SJCRH30 (cell line): ENCODE measurements around the gene SPINT2. TPM values are rescaled to one million over a fixed set of nuclear protein-coding genes. Genes with fewer than 3 reads are reported as not detected.
A peak's percentile ranks its signal among the peaks of the same experiment; 100 is the strongest.
"Not testable (repeated sequence)": the region's sequence is repeated elsewhere in the genome, so short reads cannot be mapped to it uniquely, and the experiment has no call there.

Source experiments
- DNase-seq, 2 experiments: peaks; one replicate each; pipeline ENCODE4 v3.0.0-alpha.2; 2015 to 2020
- H3K27ac ChIP-seq: fragments of 250-450 bp; sonication (Bioruptor Pico); 2 replicates; pipeline ENCODE4 v1.5.1; 2020; ENCODE audit warnings: mild to moderate bottlenecking, moderate library complexity
- H3K27me3 ChIP-seq: fragments of 250-450 bp; sonication (Bioruptor Pico); 2 replicates; pipeline ENCODE4 v1.5.1; 2020; ENCODE audit warnings: mild to moderate bottlenecking, moderate library complexity
- H3K36me3 ChIP-seq: fragments of 250-450 bp; sonication (Bioruptor Pico); 2 replicates; pipeline ENCODE4 v1.5.1; 2020; ENCODE audit warnings: mild to moderate bottlenecking, moderate library complexity
- H3K4me1 ChIP-seq: fragments of 250-450 bp; sonication (Bioruptor Pico); 2 replicates; pipeline ENCODE4 v1.5.1; 2020; ENCODE audit warnings: mild to moderate bottlenecking, moderate library complexity
- H3K4me3 ChIP-seq: fragments of 250-450 bp; sonication (Bioruptor Pico); 2 replicates; pipeline ENCODE4 v1.5.1; 2020; ENCODE audit warnings: mild to moderate bottlenecking, moderate library complexity
- H3K9me3 ChIP-seq: fragments of 250-450 bp; sonication (Bioruptor Pico); replicated peaks from 2 replicates; pipeline ENCODE4 v1.5.1; 2020; ENCODE audit warnings: mild to moderate bottlenecking, moderate library complexity
- total RNA-seq: library from RNA; depleted of rRNA; stranded (reverse); fragments of >200 nt; shearing (Covaris generic); gene quantifications from 2 replicates; pipeline ENCODE4 v1.2.3, GENCODE V29; 2014

Gene SPINT2
- total RNA-seq, 1 experiment from 2014 or later = 0.45 TPM

DNA sequence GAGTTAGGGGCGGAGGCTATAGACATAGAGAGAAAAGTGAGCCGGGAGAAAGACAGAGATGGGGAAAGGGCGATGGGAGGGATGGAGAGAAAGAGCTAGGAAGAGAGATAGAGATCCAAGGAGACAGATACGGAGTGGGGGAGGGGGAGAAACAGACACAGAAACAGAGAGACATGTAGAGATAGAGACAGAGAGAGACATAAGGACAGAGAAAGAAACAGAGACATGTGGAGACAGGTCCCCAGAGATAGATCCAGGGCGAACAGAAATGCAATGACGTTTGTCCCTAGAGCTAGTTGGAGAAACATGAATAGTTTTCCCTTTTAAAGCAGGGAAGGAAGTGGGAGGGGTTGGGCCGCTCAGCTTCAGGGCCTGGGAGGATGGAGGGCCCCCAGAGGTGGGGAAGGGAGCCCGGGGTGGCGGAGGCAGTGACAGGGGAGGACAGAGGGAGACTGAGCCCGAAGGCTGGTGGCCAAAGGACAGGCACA lies 12.8 kb upstream of the SPINT2 start:
- H3K4me1 ChIP-seq = peaks cover 29% of the 10 kb centered on the region
- no peaks in the 10 kb centered on the region for H3K36me3 ChIP-seq
- peak overlapping the region; percentile 50 for H3K4me3 ChIP-seq
- no peaks in the 10 kb centered on the region for H3K9me3 ChIP-seq
- peak; percentile 34 to 49 for DNase-seq
- no peaks in the 10 kb centered on the region for H3K27me3 ChIP-seq
- no peak overlapping the region for H3K27ac ChIP-seq

DNA sequence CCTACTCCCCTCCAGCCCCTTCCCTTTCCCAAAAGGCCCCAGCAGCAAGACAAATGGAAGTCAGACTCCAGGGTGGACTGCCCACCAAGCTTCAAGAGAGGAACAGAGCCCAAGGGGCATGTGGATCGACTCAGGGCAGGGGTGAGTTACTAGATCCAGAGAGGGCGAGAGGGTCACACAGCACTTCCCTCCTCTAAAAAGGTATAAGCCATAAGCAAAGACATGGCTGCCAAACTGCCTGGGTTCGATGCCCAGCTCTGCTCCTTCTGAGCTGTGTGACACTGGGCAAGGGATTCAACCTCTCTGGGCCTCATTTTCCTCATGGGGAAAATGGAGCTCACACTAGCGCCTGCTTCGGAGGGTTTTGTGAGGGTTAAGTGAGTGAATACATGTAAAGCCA lies 12.0 kb upstream of the SPINT2 start:
- Histone ChIP-seq H3K4me3 (peak overlapping the region; percentile 50), H3K9me3 (no peaks in the 10 kb centered on the region), H3K4me1 (peaks cover 29% of the 10 kb centered on the region), H3K27me3 (no peaks in the 10 kb centered on the region), H3K27ac (peak overlapping the region; percentile 67; the same call in 1 of the 2 replicates), H3K36me3 (no peaks in the 10 kb centered on the region)
- DNase-seq = no peak

DNA sequence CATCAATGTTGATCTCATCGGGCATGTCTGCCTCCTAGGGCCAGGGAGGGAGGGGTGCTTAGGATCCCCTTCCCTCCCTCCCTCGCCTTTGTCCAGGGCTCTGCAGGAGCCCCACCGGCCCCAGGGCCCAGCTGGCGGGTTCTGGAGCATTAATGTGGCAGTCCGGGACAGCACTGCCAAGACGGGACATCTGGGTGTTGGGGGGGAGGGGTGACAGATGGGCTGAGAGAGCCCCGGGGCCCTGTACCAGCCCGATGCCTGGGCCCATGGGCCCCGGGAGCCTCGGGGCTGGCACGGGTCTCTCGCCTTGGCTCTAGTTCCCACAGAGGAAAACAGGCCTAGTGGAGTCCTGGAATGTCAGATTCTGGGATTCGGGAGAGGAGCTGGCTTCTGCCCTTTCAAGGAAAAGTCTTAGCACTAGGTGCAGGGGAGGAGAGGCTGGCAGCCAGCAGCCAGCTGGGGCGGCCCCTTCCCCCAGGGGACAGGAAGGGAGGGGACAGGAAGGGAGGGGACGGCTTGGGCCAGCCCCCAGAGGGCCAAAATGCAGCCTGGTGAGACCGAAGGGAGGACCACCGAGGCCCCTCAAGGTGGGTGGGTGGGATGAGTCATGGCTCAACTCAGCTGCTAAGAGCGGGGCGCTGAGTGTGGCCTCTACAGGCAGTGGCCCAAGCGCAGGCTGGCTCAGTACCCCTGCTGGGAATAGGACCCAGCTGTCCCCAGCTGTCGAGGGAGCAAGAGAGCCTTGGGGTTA lies 11.3 kb upstream of the SPINT2 start:
- no peaks in the 10 kb centered on the region for H3K9me3 ChIP-seq
- H3K4me1 ChIP-seq = peaks cover 29% of the 10 kb centered on the region
- peak overlapping the region; percentile 50 for H3K4me3 ChIP-seq
- no peaks in the 10 kb centered on the region for H3K36me3 ChIP-seq
- peak overlapping the region; percentile 67 for H3K27ac ChIP-seq
- DNase-seq = peak; percentile 93 to 94
- H3K27me3 ChIP-seq = no peaks in the 10 kb centered on the region

DNA sequence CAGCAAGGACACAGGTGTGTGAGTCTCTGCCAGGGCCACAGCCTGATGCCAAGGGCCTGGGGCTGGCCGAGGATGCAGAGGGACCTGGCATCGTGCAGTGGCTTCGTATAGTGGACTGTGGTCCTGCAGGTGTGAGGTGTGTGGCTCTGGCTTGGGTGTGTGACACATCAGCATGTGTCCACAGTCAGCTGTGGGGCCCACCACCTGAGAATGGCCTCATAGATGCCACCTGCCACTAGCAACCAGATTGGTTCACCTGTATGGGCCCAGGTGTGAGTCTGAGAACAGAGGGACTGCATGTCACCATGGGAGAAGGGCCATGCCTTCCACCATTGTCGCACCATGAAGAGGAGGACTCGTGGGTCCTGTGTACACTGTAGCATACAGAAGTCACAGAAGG lies 10.6 kb upstream of the SPINT2 start:
- no peak for DNase-seq
- H3K27me3 ChIP-seq = no peaks in the 10 kb centered on the region
- H3K9me3 ChIP-seq = no peaks in the 10 kb centered on the region
- peaks cover 29% of the 10 kb centered on the region for H3K4me1 ChIP-seq
- peak overlapping the region; percentile 50 for H3K4me3 ChIP-seq
- peak overlapping the region; percentile 67 for H3K27ac ChIP-seq
- no peaks in the 10 kb centered on the region for H3K36me3 ChIP-seq

DNA sequence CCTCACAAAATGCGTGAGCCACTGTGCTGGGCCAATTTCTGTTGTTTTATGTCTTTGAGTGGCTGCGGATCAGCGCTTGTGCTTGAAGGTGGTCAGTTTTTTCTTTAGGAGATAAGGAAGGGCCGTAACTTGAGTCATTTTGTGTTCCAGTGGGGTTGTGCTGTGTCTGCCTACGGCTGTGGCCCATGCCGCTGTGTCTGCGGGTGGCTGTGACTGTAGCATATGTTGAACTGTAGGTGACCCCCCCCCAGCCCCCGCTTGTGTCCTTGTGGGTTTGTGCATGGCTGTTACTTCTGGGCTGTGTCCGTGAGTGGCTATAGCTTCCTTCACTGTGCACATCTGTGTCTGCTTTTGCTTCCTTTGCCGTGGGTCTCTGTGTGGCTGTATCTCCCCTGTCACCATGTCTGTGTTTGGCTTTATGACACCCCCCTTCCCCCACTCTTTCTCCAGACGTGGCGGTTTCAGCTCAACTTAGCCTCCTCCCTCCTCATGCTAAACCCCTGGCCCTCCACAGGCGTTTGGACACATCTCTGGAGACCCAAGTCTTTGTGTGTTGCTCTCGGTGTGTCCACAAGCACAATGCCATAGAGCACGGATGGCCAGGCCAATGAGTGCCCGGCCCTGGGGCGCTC lies 8.9 kb upstream of the SPINT2 start:
- no peaks in the 10 kb centered on the region for H3K27me3 ChIP-seq
- no peaks in the 10 kb centered on the region for H3K9me3 ChIP-seq
- no peak overlapping the region for H3K4me3 ChIP-seq
- peak; percentile 61 to 64 for DNase-seq
- H3K27ac ChIP-seq = peak overlapping the region; percentile 1; the same call in 1 of the 2 replicates
- peaks cover 29% of the 10 kb centered on the region for H3K4me1 ChIP-seq
- no peaks in the 10 kb centered on the region for H3K36me3 ChIP-seq

DNA sequence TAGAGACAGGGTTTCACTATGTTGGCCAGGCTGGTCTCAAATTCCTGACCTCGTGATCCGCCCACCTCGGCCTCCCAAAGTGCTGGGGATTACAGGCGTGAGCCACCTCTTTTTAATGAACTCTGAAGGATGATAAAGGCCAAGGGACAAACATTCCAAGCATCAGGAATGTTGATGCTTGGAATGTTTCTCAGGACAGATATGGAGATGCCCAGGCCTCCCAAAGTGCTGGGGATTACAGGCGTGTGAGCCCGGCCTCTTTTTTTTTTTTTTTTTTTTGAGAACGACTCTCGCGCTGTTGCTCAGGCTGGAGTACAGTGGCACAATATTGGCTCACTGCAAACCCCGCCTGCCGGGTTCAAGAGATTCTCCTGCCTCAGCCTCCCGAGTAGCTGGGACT lies 2.4 kb upstream of the SPINT2 start:
- not testable (repeated sequence) for DNase-seq, H3K27me3 ChIP-seq, H3K9me3 ChIP-seq, H3K36me3 ChIP-seq, H3K4me3 ChIP-seq, H3K27ac ChIP-seq
- peaks cover 19% of the 10 kb centered on the region for H3K4me1 ChIP-seq

DNA sequence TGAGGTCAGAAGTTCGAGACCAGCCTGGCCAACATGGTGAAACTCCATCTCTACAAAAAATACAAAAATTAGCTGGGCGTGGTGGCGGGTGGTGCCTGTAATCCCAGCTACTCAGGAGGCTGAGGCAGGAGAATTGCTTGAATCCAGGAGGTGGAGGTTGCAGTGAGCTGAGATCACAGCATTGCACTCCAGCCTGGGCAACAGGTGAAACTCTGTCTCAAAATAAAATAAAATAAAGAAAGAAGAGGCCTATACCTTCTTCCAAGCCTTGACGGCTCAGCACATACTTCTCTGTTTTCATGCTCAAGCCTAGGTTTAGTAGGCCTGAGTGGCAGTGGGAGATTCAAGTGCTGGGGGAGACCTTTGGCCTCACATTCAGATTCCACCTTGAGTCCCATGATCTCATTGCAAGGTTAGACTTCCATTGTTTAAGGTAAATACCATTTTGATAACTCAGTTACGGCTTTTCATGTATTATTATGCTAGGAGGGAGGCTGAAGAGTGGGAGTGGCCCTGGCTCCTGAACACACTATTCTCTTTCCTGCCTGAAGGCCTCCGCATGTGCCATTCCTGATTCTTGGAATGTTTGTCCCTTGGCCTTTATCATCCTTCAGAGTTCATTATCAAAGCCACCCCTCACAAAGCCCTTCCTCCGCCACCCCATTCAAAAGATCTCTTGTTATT lies 1.6 kb upstream of the SPINT2 start:
- Histone ChIP-seq H3K4me3 (no peak overlapping the region), H3K27me3 (no peaks in the 10 kb centered on the region), H3K9me3 (no peaks in the 10 kb centered on the region), H3K27ac (no peak overlapping the region), H3K4me1 (peaks cover 27% of the 10 kb centered on the region), H3K36me3 (no peaks in the 10 kb centered on the region)
- no peak for DNase-seq

DNA sequence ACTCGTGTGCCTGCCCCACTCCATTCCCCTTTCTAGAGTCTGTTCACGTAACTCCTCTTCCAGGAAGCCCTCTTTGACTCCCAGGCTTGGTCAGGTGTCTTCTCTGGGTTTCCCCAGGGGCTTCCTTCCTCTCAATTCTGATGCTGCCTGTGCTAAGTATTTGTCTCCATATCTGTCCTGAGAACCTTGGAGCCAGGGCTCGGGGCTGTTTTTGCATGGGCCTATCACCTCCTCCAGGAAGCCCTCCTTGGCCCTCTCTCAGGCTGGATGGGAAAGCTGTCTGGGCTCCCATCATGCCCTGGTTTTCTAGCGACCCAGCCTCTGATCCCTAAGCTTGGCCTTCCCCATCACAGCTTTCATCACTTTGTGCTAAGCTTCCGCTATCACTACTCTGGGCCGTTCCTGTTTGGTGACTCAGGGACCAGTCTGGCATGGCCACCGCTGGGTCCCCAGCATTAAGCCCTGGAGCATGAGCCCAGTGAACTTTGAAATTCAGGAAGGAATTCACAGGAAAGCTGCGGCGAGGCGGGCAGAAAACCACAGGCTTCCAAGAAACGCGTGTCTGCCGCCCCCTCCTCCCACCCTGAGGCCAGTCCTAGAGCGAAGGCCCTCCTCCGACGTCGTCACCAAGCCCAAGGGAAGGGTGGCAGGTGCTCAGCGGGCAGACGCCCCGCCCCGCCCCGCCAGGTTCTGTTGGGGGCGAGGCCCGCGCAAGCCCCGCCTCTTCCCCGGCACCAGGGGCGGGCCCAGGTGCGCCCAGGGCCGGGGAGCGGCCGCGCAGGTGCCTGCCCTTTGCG lies 486 bp upstream of the SPINT2 start:
- DNase-seq = no peak
- Histone ChIP-seq H3K36me3 (no peaks in the 10 kb centered on the region), H3K27me3 (no peaks in the 10 kb centered on the region), H3K27ac (no peak overlapping the region), H3K4me1 (peaks cover 38% of the 10 kb centered on the region), H3K9me3 (no peaks in the 10 kb centered on the region), H3K4me3 (no peak overlapping the region)

DNA sequence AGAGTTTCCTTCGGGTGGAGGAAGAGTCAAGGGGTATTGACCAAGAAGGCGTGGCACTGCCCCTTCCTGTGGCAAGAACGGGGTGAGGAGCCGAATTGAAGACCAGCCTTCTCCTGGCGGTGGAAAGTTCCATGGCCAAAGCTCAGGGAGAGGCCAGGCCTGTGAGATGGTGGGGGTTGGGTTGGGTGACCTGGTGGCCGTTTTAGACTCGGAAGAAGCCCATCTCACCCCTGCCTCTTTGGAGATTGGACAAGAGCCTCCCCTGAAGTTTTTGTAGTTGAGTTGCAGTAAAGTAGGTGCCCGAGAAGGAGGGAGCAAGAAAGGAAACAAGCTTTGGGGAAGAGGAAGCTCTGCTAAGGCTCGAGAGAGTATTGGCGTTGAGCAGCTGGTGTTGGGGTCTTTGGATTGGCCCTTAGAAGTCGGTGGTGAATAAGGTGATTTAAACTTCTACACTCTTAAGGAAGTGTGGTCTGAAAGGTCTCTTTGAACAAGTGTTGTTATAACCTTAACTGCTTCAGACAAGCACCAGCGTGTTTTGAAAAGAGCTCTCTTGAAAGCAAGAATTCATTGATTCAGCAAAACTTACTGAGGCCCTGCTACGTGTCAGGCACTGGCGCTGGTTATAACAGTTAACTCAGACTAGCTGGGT lies 964 bp downstream of the SPINT2 start:
- H3K36me3 ChIP-seq = no peaks in the 10 kb centered on the region
- no peak overlapping the region for H3K4me3 ChIP-seq
- no peaks in the 10 kb centered on the region for H3K9me3 ChIP-seq
- peaks cover 46% of the 10 kb centered on the region for H3K4me1 ChIP-seq
- DNase-seq = no peak
- no peaks in the 10 kb centered on the region for H3K27me3 ChIP-seq
- peak overlapping the region; percentile 4; the same call in 1 of the 2 replicates for H3K27ac ChIP-seq

DNA sequence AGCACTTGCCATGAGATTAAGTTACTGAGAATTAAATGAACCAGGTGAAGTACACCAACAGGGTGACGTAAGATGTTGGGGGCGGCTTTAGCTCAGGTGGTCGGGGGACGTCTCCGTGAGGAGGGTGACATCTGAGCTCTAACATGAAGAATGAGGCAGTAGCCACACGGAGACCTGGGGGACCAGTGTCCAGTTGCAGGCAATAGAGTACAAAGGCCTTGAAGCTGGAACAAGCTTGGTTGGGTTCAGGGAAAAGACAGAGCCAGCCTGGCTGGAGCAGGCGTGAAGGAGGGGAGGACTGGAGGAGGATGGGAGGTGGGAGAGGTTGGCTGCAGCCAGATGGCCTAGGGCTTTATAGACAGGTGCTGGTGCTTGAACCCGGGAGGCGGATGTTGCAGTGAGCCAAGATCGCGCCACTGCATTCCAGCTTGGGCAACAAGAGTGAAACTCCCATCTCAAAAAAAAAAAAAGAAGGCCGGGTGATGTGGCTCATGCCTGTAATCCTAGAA lies 1.6 kb downstream of the SPINT2 start:
- no peaks in the 10 kb centered on the region for H3K36me3 ChIP-seq
- no peak overlapping the region for H3K4me3 ChIP-seq
- peaks cover 52% of the 10 kb centered on the region for H3K4me1 ChIP-seq
- DNase-seq = peak; percentile 89 to 90
- H3K27me3 ChIP-seq = no peaks in the 10 kb centered on the region
- H3K27ac ChIP-seq = peak overlapping the region; percentile 4; the same call in 1 of the 2 replicates
- H3K9me3 ChIP-seq = no peaks in the 10 kb centered on the region

DNA sequence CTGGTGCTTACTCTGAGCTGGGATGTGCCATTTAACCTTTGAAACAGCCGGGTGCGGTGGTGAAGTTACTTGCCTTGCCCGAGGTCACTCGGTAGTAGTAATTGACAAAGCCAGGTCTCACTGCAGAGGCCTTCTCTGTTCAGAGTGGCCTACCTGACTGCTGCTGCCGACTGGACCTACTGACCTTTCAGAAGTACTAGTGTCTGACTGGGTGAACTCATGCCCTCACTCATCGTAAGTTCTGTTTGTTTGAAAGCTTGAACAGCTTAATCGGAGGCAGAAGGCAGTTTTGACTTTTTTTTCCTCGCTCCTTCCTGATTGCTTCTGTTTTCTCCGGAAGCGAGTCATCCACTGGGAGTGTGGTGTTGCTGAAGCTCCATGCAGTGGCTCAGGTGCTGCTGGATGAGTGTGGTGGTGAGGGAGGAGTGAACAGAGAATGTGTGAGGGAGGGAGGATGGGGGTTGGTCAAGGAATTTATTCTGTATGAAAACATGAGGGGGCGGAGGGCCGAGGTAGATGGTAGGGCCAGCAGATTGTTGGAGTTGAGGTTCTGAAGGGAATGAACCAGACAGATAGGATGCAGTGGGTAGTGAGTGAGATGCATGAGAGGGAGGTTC lies 2.7 kb downstream of the SPINT2 start:
- H3K4me3 ChIP-seq = no peak overlapping the region
- peaks cover 59% of the 10 kb centered on the region for H3K4me1 ChIP-seq
- DNase-seq = no peak
- H3K27me3 ChIP-seq = no peaks in the 10 kb centered on the region
- H3K36me3 ChIP-seq = no peaks in the 10 kb centered on the region
- no peaks in the 10 kb centered on the region for H3K9me3 ChIP-seq
- no peak overlapping the region for H3K27ac ChIP-seq

DNA sequence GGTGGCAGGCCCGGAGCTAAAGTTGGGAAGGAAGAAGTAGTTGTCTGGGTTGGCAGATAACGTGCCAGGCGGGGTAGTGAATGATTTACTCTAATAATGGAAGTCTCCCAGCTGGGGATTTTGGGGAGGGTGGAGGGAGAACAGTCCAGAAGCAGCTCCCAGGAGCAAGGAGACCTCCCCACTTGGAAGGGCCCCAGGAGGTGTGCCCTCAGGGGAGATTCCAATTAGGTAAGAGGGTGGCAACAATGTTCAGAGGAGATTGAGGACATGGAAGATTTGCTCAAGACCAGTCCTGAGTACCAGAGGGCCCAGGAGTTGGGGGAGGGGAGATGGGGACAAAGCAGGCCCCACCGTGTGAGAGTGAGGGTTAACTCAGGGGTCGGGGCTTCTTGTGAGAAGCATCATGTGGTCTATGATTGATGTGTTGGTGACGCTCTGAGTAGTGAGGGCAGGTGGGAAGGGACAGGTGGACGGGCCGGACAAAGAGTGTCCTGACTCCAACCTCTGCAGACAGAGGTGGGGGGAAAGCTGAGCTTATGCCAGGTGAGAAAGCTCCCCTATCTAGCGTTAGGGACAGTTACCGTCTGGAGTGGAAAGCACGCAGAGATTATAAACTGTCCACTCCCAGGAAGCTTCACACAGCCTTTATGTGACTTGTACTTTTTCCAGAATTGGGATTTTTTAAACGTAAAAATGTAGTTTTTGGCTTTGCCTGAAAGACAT lies 3.5 kb downstream of the SPINT2 start:
- Histone ChIP-seq H3K27ac (no peak overlapping the region), H3K36me3 (no peaks in the 10 kb centered on the region), H3K27me3 (no peaks in the 10 kb centered on the region), H3K4me1 (peaks cover 59% of the 10 kb centered on the region), H3K4me3 (no peak overlapping the region), H3K9me3 (no peaks in the 10 kb centered on the region)
- peak in 1 of 2 experiments; percentile 33 for DNase-seq

DNA sequence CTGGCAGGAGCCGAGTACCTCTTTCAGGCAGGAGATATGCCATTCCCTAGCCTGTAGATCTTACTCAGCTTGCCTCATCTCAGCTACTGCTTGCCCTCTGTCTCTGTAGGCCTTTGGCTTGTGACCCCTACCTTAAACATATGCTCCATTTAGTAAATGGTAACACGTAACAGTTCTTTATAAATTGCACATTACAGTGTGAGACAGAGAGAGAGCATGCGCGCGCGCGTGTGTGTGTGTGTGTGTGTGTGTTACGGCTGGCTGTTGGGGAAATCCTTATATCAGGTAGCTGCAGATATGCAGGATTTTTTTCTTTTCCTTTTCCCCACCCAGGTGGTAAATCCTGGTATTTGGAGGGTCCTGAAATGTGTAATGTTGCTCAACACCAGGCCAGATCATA lies 4.2 kb downstream of the SPINT2 start:
- DNase-seq = no peak
- Histone ChIP-seq H3K4me1 (peaks cover 59% of the 10 kb centered on the region), H3K9me3 (no peaks in the 10 kb centered on the region), H3K27me3 (no peaks in the 10 kb centered on the region), H3K27ac (no peak overlapping the region), H3K4me3 (no peak overlapping the region), H3K36me3 (no peaks in the 10 kb centered on the region)
